ENCODE results near the gene ATAD3A. TPM values are rescaled to one million over a fixed set of nuclear protein-coding genes. Genes with fewer than 3 reads are reported as not detected.

Gene ATAD3A
- 14.5 and 29.3 TPM in 2 replicates for total RNA-seq

GRCh38 chr1:1511533-1512285 is at the start of gene ATAD3A:
TSS of gene ATAD3A (plus strand) at chr1:1512162. CDS start at chr1:1512269, 107 bp downstream.

GRCh38 chr1:1471389-1472052 is 40.4 kb upstream of the ATAD3A start, which contains the start of gene ATAD3B:
TSS of gene ATAD3B (plus strand) at chr1:1471765. CDS start at chr1:1471885, 120 bp downstream.

GRCh38 chr1:1540090-1540817 is 28.3 kb downstream of the ATAD3A start, which contains the start of gene TMEM240:
TSS of gene TMEM240 (minus strand) at chr1:1540624. CDS start at chr1:1540346, 278 bp downstream.

GRCh38 chr1:1574721-1575537 is 63.0 kb downstream of the ATAD3A start, which contains the start of gene SSU72:
TSS of gene SSU72 (minus strand) at chr1:1574863. CDS start at chr1:1574557, 306 bp downstream.

Other genes with a start within 250 kb of the ATAD3A start
- gene UBE2J2, start 238.3 kb upstream of the ATAD3A start, total RNA-seq: 35.6 and 36.9 TPM in 2 replicates
- gene SCNN1D, start 231.7 kb upstream of the ATAD3A start, total RNA-seq: 0.79 and 1.8 TPM in 2 replicates
- 75.7 and 101 TPM in 2 replicates for gene ACAP3, start 204.2 kb upstream of the ATAD3A start, total RNA-seq
- gene PUSL1, start 203.6 kb upstream of the ATAD3A start, total RNA-seq: 42.4 and 62.1 TPM in 2 replicates
- 79.4 and 79.7 TPM in 2 replicates for gene INTS11, start 187.5 kb upstream of the ATAD3A start, total RNA-seq
- 23.2 and 28.3 TPM in 2 replicates for gene CPTP, start 187.4 kb upstream of the ATAD3A start, total RNA-seq
- gene TAS1R3, start 180.9 kb upstream of the ATAD3A start, total RNA-seq: 0.11 and 0.39 TPM in 2 replicates
- gene DVL1, start 162.7 kb upstream of the ATAD3A start, total RNA-seq: 111 and 118 TPM in 2 replicates
- 461 and 718 TPM in 2 replicates for gene MXRA8, start 153.6 kb upstream of the ATAD3A start, total RNA-seq
- gene AURKAIP1, start 137.0 kb upstream of the ATAD3A start, total RNA-seq: 75.4 and 118 TPM in 2 replicates
- gene CCNL2, start 112.8 kb upstream of the ATAD3A start, total RNA-seq: 102 and 177 TPM in 2 replicates
- 69.1 and 77.3 TPM in 2 replicates for gene MRPL20, start 104.9 kb upstream of the ATAD3A start, total RNA-seq
- gene ANKRD65, start 90.9 kb upstream of the ATAD3A start, total RNA-seq: 1.6 and 2.7 TPM in 2 replicates
- 46.0 and 64.8 TPM in 2 replicates for gene VWA1, start 76.5 kb upstream of the ATAD3A start, total RNA-seq
- 3.5 TPM in 2 replicates for gene ATAD3C, start 62.5 kb upstream of the ATAD3A start, total RNA-seq
- gene ATAD3B, start 40.4 kb upstream of the ATAD3A start, total RNA-seq: 18.5 and 24.0 TPM in 2 replicates
- gene TMEM240, start 28.5 kb downstream of the ATAD3A start, total RNA-seq: 2.1 and 3.9 TPM in 2 replicates
- gene SSU72, start 62.7 kb downstream of the ATAD3A start, total RNA-seq: 57.3 and 98.7 TPM in 2 replicates
- gene FNDC10, start 88.0 kb downstream of the ATAD3A start, total RNA-seq: 2.7 and 5.3 TPM in 2 replicates
- 74.2 and 111 TPM in 2 replicates for gene MIB2, start 103.3 kb downstream of the ATAD3A start, total RNA-seq
- 59.8 and 73.0 TPM in 2 replicates for gene MMP23B, start 120.0 kb downstream of the ATAD3A start, total RNA-seq
- 5.5 and 8.7 TPM in 2 replicates for gene CDK11B, start 146.8 kb downstream of the ATAD3A start, total RNA-seq
- 40.7 and 68.3 TPM in 2 replicates for gene SLC35E2B, start 180.6 kb downstream of the ATAD3A start, total RNA-seq
- gene CDK11A, start 212.2 kb downstream of the ATAD3A start, total RNA-seq: 13.0 and 31.4 TPM in 2 replicates

Measured in placental epithelial cell (primary cell).